RCC 7860 (cell line): ENCODE data around the gene CMC1.

Experiments used
- DNase-seq: peaks from one replicate; pipeline ENCODE4 v3.0.0-alpha.2; 2015; ENCODE audit warnings: low spot score
- FAIRE-seq: peaks from 2 replicates; lab custom pipeline; 2012; peaks lifted over from hg19 to GRCh38; lab: Jason Lieb, UNC

Gene CMC1

DNA sequence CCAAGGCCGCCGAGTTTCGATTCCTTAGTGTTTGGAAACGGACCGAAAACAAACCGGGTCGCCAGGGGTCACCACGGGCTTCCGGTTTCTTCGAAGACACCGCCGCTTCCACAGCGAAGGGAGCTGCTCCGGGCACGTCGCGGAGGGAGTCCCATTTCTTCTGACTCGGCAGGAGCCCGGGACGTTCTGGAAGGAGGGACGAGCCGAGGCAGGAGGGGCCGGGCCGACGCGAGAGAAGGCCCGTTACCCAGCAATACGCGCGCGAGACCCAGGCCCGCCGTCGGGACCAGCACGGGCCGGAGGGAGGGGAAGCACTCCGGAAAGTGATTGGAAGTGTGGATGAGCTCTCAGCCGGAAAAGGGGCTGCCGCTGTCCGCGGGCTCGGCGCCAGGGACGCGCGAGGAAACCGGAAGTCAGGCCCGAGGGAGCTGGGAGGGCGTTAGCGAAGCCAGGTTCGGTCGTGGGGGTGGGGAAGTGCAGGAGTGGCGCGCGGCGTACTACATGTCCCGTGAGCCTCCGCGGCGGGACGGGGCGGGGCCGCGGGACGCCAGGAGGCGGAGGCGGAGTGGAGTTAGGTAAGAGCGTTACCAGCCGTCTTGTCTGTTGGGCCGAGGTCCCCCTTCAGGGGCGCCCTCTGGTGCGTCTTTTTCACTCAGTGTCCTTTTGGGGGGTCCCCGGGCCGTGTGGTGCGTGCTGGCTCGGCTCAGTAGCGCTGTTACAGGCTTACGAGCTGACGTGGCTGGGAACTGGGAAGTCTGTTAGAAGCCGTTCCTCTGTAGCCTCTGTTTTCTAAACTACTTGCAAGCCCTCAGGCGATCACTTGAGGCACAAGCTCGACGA lies 107.4 kb downstream of the CMC1 start, which contains the start of the genes AZI2 and ZCWPW2:
AZI2 (minus strand) TSS at position 196 of the 840 bp plus-strand sequence. CDS start 8,207 bp downstream, outside the sequence.
ZCWPW2 (plus strand) TSS at position 93 of the 840 bp plus-strand sequence. CDS start 64,348 bp downstream, outside the sequence.
- FAIRE-seq, result peak; percentile 52
- DNase-seq, result peak; percentile 77

DNA sequence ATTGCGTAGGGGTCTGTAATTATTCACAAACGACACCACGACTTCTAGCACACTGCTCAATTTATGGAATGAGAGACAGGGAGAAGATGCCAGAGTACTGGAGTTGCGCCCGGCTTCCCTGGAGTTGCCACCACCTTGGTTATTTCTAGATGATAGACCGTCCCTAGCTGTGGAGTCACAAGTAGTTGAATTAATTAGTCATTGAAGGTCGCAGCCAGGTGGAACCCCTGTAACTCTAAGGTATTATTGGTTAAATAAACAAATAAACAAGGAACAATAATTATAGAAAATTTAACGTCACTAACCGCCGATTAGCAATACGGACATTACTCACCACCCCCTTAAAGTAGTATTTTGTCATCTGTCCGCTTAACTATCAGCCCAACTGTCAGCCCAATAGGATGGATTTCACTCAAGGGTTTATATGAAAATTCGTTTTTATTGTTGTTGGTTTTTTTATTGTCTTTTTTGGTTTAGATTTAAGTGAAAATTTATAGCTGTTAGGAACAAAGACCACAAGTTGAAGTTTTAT lies 108.1 kb downstream of the CMC1 start:
- DNase-seq, result no peak

More for the DNA sequence above, 108.1 kb downstream of the CMC1 start:
- no peak for FAIRE-seq
